GM13977 (cell line): Measurements from ENCODE around the gene APOC3.
A peak's percentile ranks its signal among the peaks of the same experiment; 100 is the strongest.

Source experiments
- DNase-seq: peaks from one replicate; pipeline ENCODE4 v3.0.0; 2012; ENCODE audit warnings: low spot score
- CTCF ChIP-seq: IDR thresholded peaks from 2 replicates; pipeline ENCODE4 v1.5.1; 2012; ENCODE audit warnings: mild to moderate bottlenecking, control low read depth; ENCODE audit not compliant: insufficient read depth; ENCODE audit errors: extremely low read depth, missing control alignments
- in situ Hi-C: fragments of 300-500 bp; cut with MboI; formaldehyde crosslinking; loops from one replicate; pipeline ENCODE4 v1.12.0; 2022; ENCODE audit warnings: low sequenced_read_pairs, low pct_unique_long_range_greater_than_20kb, mixed read lengths, inconsistent platforms; ENCODE audit not compliant: unreplicated experiment

APOC3 gene

GRCh38 chr11:116829525-116830183 is at the start of gene APOC3:
Gene APOC3 (plus strand): TSS chr11:116829907. CDS start chr11:116830583, 676 bp downstream.
- DNase-seq, result no peak
- in situ Hi-C loops, result no loop called here
- no peak for TF ChIP-seq CTCF

- in situ Hi-C loops, result loop anchor here (25.0 kb wide), 1 partner anchor 330 kb away; no protein-coding TSS in a partner anchor
- TF ChIP-seq CTCF, result no peak
- DNase-seq, result no peak
Measured at GRCh38 chr11:116782728-116783127, 47.0 kb upstream of the APOC3 start.

GRCh38 chr11:116786326-116786725 is 43.4 kb upstream of the APOC3 start:
- no peak for TF ChIP-seq CTCF
- in situ Hi-C loops, result loop anchor here (25.0 kb wide), 1 partner anchor 326 kb away; no protein-coding TSS in a partner anchor
- no peak for DNase-seq

GRCh38 chr11:116786966-116787365 is 42.7 kb upstream of the APOC3 start:
- TF ChIP-seq CTCF, result no peak
- DNase-seq, result no peak
- in situ Hi-C loops, result loop anchor here (25.0 kb wide), 1 partner anchor 325 kb away; no protein-coding TSS in a partner anchor

GRCh38 chr11:116787436-116787785 is 42.3 kb upstream of the APOC3 start:
- in situ Hi-C loops, result loop anchor here (25.0 kb wide), 1 partner anchor 325 kb away; no protein-coding TSS in a partner anchor
- TF ChIP-seq CTCF, result no peak
- no peak for DNase-seq

GRCh38 chr11:116787786-116788486 is 41.8 kb upstream of the APOC3 start, which contains the start of gene ZPR1:
Gene ZPR1 (minus strand): TSS chr11:116788023. CDS start chr11:116787990, 33 bp downstream.
- in situ Hi-C loops, result loop anchor here (25.0 kb wide), 1 partner anchor 324 kb away; no protein-coding TSS in a partner anchor

More at GRCh38 chr11:116787786-116788486, 41.8 kb upstream of the APOC3 start, which contains the start of gene ZPR1:
- peak; percentile 96 for DNase-seq
- TF ChIP-seq CTCF, result no peak
